Measurements from ENCODE around the gene SUPT5H.

SUPT5H gene

DNA sequence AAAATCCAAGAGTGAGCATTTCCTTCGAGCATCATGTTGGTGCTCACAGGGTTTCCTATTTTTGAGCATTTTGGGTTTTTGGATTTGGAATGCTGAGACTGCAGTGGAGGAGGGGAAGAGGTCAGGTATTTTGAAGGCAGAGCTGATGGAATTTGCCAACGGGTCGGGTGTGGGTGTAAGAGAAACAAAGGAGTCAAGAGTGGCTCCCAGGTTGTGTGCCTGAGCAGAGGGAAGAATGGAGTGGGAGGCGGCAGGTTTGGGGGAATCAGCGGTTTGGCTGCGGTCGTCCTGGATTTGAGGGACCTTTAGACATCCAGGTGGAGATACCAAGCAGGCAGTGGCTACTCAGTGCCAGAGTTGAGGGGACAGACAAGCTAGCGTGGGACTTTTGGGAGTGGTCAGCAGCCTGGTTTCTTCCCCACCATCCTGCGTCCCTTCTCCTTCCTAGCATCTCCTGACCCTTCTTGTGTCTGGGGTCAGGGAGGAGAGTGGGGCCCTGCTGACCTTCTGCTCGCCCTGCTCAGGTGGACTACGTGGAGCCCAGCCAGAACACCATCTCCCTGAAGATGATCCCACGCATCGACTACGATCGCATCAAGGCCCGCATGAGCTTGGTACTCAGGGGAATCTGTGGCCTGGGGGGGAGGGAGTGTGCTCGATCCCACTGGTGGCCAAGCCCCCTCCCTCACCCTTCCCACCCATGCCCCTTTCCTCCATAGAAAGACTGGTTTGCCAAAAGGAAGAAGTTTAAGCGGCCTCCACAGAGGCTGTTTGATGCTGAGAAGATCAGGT is 20.8 kb downstream of the SUPT5H start:
- TF ChIP-seq EZH2phosphoT487 (IDR thresholded peaks at IDR 0.05; ENCODE audit: low read length): no peak
- Histone ChIP-seq H3K9ac (ENCODE audit: low read length) (no peak overlapping the region), H4K20me1 (ENCODE audit: insufficient read depth, low read length) (no peaks in the 10 kb centered on the region), H3K4me1 (ENCODE audit: low read length) (no peaks in the 10 kb centered on the region), H3K36me3 (replicated peaks; ENCODE audit: insufficient read depth, low read length) (peaks cover 5% of the 10 kb centered on the region; the same call in 1 of the 2 replicates), H2AFZ (ENCODE audit: low read length) (no peak overlapping the region), H3K9me3 (replicated peaks; ENCODE audit: insufficient read depth, low read length) (no peaks in the 10 kb centered on the region), H3K27me3 (replicated peaks; ENCODE audit: insufficient read depth, low read length) (no peaks in the 10 kb centered on the region), H3K27ac (ENCODE audit: low read length) (no peak overlapping the region), H3F3A (ENCODE audit: insufficient read depth, low read length) (no peaks in the 10 kb centered on the region), H3K79me2 (ENCODE audit: low read length) (peaks cover 22% of the 10 kb centered on the region), H3K9me2 (replicated peaks; ENCODE audit: insufficient read depth, low read length) (no peaks in the 10 kb centered on the region), H3K4me2 (ENCODE audit: low read depth, low read length) (no peak overlapping the region), H3K4me3 (ENCODE audit: low read length) (no peak overlapping the region)
- no peak for DNase-seq

DNA sequence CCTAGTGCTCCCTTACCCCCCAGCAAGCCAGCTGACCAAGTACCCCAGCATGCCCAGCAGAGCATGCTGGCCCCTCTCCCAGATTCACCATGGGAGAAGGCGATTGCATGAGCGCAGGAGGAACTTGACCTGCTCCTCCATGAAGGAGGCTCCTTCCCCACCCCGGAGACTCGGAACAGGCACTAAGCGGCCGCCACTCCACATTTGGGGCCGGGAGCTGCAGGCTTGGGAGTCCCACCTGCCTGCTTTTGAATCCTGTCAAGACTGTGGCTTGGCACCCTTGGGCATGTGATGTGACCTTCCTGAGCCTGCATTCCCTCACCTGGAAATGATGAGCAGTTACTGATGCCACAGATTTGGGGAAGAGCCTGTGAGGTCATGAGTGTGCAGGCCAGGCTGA is 22.6 kb downstream of the SUPT5H start:
- Histone ChIP-seq H2AFZ (ENCODE audit: low read length) (no peak overlapping the region), H3K4me2 (ENCODE audit: low read depth, low read length) (no peak overlapping the region), H3K4me1 (ENCODE audit: low read length) (no peaks in the 10 kb centered on the region), H3K79me2 (ENCODE audit: low read length) (peaks cover 22% of the 10 kb centered on the region), H3K27ac (ENCODE audit: low read length) (no peak overlapping the region), H3K4me3 (ENCODE audit: low read length) (no peak overlapping the region), H3K9me2 (replicated peaks; ENCODE audit: insufficient read depth, low read length) (no peaks in the 10 kb centered on the region), H3K36me3 (replicated peaks; ENCODE audit: insufficient read depth, low read length) (peaks cover 5% of the 10 kb centered on the region; the same call in 1 of the 2 replicates), H3F3A (ENCODE audit: insufficient read depth, low read length) (no peaks in the 10 kb centered on the region), H4K20me1 (ENCODE audit: insufficient read depth, low read length) (no peaks in the 10 kb centered on the region), H3K9ac (ENCODE audit: low read length) (no peak overlapping the region), H3K27me3 (replicated peaks; ENCODE audit: insufficient read depth, low read length) (no peaks in the 10 kb centered on the region), H3K9me3 (replicated peaks; ENCODE audit: insufficient read depth, low read length) (no peaks in the 10 kb centered on the region)
- DNase-seq: no peak
- TF ChIP-seq EZH2 (optimal IDR thresholded peaks at IDR 0.05; ENCODE audit: low read depth, low read length) (no peak), EZH2phosphoT487 (IDR thresholded peaks at IDR 0.05; ENCODE audit: low read length) (no peak)
- TF ChIP-seq, protein P1, sequence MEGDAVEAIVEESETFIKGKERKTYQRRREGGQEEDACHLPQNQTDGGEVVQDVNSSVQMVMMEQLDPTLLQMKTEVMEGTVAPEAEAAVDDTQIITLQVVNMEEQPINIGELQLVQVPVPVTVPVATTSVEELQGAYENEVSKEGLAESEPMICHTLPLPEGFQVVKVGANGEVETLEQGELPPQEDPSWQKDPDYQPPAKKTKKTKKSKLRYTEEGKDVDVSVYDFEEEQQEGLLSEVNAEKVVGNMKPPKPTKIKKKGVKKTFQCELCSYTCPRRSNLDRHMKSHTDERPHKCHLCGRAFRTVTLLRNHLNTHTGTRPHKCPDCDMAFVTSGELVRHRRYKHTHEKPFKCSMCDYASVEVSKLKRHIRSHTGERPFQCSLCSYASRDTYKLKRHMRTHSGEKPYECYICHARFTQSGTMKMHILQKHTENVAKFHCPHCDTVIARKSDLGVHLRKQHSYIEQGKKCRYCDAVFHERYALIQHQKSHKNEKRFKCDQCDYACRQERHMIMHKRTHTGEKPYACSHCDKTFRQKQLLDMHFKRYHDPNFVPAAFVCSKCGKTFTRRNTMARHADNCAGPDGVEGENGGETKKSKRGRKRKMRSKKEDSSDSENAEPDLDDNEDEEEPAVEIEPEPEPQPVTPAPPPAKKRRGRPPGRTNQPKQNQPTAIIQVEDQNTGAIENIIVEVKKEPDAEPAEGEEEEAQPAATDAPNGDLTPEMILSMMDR (IDR thresholded peaks at IDR 0.05; ENCODE audit: low read length): no peak

DNA sequence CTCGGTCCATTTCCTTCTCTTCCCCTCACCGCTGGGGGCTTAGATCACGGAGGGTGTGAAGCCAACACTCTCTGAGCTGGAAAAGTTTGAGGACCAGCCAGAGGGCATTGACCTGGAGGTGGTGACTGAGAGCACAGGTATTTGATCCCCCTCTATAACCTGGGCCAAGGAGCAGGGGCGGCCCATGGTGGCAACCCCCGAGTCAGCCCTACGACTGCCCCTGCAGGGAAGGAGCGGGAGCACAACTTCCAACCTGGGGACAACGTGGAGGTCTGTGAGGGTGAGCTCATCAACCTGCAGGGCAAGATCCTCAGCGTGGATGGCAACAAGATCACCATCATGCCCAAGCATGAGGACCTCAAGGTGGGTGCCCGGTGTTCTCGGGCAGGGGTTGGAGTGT is 23.7 kb downstream of the SUPT5H start:
- peaks cover 5% of the 10 kb centered on the region; the same call in 1 of the 2 replicates for H3K36me3 ChIP-seq (replicated peaks; ENCODE audit: insufficient read depth, low read length)
- TF ChIP-seq, protein P1 (IDR thresholded peaks at IDR 0.05; ENCODE audit: low read length): no peak
- TF ChIP-seq EZH2 (optimal IDR thresholded peaks at IDR 0.05; ENCODE audit: low read depth, low read length): no peak
- TF ChIP-seq EZH2phosphoT487 (IDR thresholded peaks at IDR 0.05; ENCODE audit: low read length): no peak
- no peak overlapping the region for H3K9ac ChIP-seq (ENCODE audit: low read length)
- no peaks in the 10 kb centered on the region for H3K27me3 ChIP-seq (replicated peaks; ENCODE audit: insufficient read depth, low read length)
- no peak overlapping the region for H2AFZ ChIP-seq (ENCODE audit: low read length)
- H3K4me1 ChIP-seq (ENCODE audit: low read length): no peaks in the 10 kb centered on the region
- no peak overlapping the region for H3K4me3 ChIP-seq (ENCODE audit: low read length)
- H4K20me1 ChIP-seq (ENCODE audit: insufficient read depth, low read length): no peaks in the 10 kb centered on the region
- H3K79me2 ChIP-seq (ENCODE audit: low read length): peaks cover 15% of the 10 kb centered on the region
- no peak overlapping the region for H3K4me2 ChIP-seq (ENCODE audit: low read depth, low read length)
- H3K9me2 ChIP-seq (replicated peaks; ENCODE audit: insufficient read depth, low read length): no peaks in the 10 kb centered on the region
- H3K9me3 ChIP-seq (replicated peaks; ENCODE audit: insufficient read depth, low read length): no peaks in the 10 kb centered on the region
- no peak for DNase-seq
- H3F3A ChIP-seq (ENCODE audit: insufficient read depth, low read length): no peaks in the 10 kb centered on the region
- H3K27ac ChIP-seq (ENCODE audit: low read length): no peak overlapping the region

DNA sequence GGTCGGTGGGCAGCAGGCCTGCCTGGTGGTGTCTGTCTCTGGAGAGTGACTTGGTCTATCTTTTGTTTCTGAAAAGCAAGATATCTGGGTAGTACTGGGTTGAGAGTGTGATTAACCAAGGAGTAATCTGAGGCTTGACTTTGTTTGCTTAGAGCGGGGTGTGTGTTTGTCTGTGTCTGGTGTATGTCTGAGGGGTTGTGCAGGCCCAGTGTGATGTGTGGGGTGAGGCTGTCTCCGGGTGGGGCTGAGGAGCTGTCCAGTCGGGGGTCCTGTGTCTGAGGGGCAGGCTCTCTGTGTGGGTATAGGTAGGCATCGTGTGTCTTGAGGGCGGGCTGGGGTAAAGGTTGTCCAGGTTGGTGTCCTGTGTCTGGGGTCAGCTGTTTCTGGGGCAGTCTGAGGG is 24.2 kb downstream of the SUPT5H start:
- TF ChIP-seq EZH2phosphoT487 (IDR thresholded peaks at IDR 0.05; ENCODE audit: low read length) (no peak), EZH2 (optimal IDR thresholded peaks at IDR 0.05; ENCODE audit: low read depth, low read length) (no peak)
- TF ChIP-seq, protein P1 (IDR thresholded peaks at IDR 0.05; ENCODE audit: low read length): no peak
- H4K20me1 ChIP-seq (ENCODE audit: insufficient read depth, low read length): no peaks in the 10 kb centered on the region

More for the DNA sequence above, 24.2 kb downstream of the SUPT5H start:
- peaks cover 13% of the 10 kb centered on the region for H3K79me2 ChIP-seq (ENCODE audit: low read length)
- peaks cover 8% of the 10 kb centered on the region for H3K36me3 ChIP-seq (replicated peaks; ENCODE audit: insufficient read depth, low read length)
- H3K4me3 ChIP-seq (ENCODE audit: low read length): no peak overlapping the region
- DNase-seq: no peak
- H3K27me3 ChIP-seq (replicated peaks; ENCODE audit: insufficient read depth, low read length): no peaks in the 10 kb centered on the region
- H3F3A ChIP-seq (ENCODE audit: insufficient read depth, low read length): no peaks in the 10 kb centered on the region
- no peak overlapping the region for H3K27ac ChIP-seq (ENCODE audit: low read length)
- H3K4me2 ChIP-seq (ENCODE audit: low read depth, low read length): no peak overlapping the region
- no peaks in the 10 kb centered on the region for H3K4me1 ChIP-seq (ENCODE audit: low read length)
- no peak overlapping the region for H3K9ac ChIP-seq (ENCODE audit: low read length)
- H3K9me2 ChIP-seq (replicated peaks; ENCODE audit: insufficient read depth, low read length): no peaks in the 10 kb centered on the region
- no peak overlapping the region for H2AFZ ChIP-seq (ENCODE audit: low read length)
- H3K9me3 ChIP-seq (replicated peaks; ENCODE audit: insufficient read depth, low read length): no peaks in the 10 kb centered on the region
